ENCODE results near the gene ZNF174.

DNA sequence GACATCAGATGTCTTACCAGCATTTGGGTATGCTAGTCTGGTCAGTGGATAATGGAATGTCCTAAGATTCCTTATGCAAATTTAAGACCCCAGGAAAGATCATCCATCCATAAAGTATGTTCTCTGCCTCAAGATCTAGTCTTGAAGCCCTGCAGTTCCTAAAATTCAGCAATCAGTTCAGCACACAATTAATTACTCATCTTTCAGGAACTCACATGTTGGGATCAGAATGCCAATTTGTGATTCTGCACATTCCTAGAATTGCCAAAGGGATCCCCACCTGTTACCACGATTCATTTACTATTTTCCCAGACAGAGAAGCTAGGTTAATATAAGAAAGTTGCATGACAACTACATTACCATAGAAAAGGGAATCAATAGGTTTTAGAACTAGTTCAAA, 42.1 kb upstream of the ZNF174 start:
- no peak for TF ChIP-seq CTCF (IDR thresholded peaks at IDR 0.05)
- TF ChIP-seq EP300 (IDR thresholded peaks at IDR 0.05): no peak

All from upper lobe of left lung (tissue), 4 donors.